Measurements from ENCODE around the gene CCDC91.

Gene CCDC91, protein sequence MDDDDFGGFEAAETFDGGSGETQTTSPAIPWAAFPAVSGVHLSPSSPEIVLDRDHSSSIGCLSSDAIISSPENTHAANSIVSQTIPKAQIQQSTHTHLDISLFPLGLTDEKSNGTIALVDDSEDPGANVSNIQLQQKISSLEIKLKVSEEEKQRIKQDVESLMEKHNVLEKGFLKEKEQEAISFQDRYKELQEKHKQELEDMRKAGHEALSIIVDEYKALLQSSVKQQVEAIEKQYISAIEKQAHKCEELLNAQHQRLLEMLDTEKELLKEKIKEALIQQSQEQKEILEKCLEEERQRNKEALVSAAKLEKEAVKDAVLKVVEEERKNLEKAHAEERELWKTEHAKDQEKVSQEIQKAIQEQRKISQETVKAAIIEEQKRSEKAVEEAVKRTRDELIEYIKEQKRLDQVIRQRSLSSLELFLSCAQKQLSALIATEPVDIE

GRCh38 chr12:28190321-28191050, at the start of gene CCDC91:
TSS of gene CCDC91 (plus strand) at chr12:28190456. CDS start at chr12:28257216, 66,760 bp downstream.
- peak; percentile 93 for DNase-seq

GRCh38 chr12:28144059-28144458, 46.2 kb upstream of the CCDC91 start:
- no peak for DNase-seq

GRCh38 chr12:28144532-28144931, 45.7 kb upstream of the CCDC91 start:
- DNase-seq: no peak

- DNase-seq: no peak
Observed at GRCh38 chr12:28145216-28145615, 45.0 kb upstream of the CCDC91 start.

- DNase-seq: no peak
Observed at GRCh38 chr12:28149279-28149678, 41.0 kb upstream of the CCDC91 start.

DNA sequence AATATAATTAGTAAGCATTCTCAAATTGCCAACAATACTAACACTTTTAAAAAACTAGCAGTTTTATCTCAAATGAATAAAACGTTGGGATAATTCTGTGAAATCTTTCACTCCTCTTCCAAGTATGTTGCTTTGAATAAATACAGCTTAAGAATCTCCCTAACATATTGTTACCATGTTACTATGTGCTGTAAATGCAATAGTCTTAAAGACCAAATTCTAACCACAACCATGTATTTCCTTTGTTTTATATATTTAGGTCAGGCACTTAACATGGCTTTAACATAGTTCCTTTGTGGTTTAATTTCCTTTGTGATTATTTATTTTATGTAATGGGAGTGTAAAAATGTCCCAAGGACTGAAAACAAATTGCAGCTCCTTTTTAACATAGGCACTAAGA, 33.9 kb upstream of the CCDC91 start:
- DNase-seq: no peak

DNA sequence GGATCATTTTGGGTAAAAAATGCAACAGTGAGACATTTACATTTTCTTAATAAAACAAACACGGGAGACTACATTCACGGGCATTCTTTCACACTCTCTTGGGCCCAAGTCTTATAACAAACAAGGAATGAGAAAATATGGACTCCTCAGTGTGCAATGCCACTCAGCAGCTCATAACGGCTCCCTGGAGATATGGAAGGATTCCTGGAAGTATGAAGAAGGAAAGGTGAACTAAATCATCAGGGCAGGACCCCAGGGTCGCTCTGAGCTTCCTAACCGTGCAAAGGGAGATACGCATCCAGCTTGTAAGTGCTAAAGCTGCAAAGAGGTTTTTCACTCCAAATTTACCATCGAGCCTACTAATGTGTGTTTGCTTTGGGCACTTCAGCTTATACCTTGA, 33.5 kb upstream of the CCDC91 start:
- DNase-seq: no peak

- DNase-seq: no peak
Observed at GRCh38 chr12:28158353-28158752, 31.9 kb upstream of the CCDC91 start.

- DNase-seq: no peak
Observed at GRCh38 chr12:28159688-28160087, 30.6 kb upstream of the CCDC91 start.

- no peak for DNase-seq
Observed at GRCh38 chr12:28161697-28162096, 28.6 kb upstream of the CCDC91 start.

DNA sequence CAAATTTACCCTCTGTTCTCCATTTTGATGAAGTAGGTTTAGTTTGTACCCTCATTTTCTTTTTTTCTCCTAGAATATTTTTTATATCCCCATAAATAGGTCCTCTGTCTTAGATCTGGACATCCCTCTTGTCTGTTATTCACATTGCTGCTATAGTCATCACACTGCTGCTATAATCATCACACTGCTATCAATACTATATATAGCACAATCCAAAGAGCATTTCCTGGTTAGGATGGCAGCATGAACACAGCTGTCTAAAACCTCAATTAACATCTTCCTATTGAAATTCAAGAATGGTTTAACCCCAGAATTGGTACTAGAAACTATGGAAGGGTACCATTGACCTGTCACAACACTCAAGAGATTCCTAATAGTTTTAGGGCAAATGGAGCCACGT, 27.6 kb upstream of the CCDC91 start:
- DNase-seq: no peak

- DNase-seq: no peak
Observed at GRCh38 chr12:28164644-28165275, 25.5 kb upstream of the CCDC91 start.

- DNase-seq: no peak
Observed at GRCh38 chr12:28167981-28168485, 22.2 kb upstream of the CCDC91 start.

GRCh38 chr12:28171356-28172060, 18.7 kb upstream of the CCDC91 start:
- DNase-seq: no peak

GRCh38 chr12:28172434-28173030, 17.7 kb upstream of the CCDC91 start:
- DNase-seq: no peak

- no peak for DNase-seq
Observed at GRCh38 chr12:28173440-28173839, 16.8 kb upstream of the CCDC91 start.

DNA sequence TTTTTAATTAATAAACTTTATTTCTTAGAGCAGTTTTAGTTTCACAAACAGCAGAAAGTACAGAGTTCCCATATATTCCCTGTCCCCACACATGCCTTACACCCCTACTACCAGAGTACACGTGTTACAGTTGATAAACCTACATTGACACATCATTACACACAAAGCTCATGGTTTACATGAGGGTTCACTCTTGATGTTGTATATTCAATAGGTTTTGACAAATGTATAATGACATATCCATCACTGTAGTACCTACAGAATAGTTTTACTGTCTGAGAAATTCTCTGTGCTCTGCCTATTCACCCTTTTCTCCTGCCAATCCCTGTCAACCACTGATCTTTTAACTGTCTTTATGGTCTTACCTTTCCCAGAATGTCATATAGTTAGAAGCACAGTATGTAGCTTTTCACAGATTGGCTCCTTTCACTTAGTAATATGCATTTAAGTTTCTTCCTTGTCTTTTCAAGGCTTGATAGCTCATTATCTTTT, 15.1 kb upstream of the CCDC91 start:
- DNase-seq: no peak

- DNase-seq: no peak
Observed at GRCh38 chr12:28176295-28176694, 14.0 kb upstream of the CCDC91 start.

DNA sequence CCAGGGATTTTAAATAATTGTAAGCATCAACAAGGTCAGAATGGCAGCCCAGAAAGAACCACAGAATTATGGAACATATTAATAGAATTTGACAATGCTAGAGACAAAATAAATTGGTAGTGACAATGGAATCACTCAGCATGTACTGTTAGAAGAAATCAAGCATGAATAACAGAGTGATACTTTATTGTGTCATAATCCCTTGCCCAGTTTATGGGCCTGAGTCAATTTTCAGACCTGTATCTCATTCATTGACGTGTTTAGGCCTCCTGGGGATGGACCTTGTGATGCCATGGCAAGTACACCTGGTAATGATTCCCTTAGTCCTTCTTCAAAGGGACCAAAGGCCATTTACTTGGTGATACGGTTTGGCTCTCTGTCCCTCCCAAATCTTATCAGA, 12.8 kb upstream of the CCDC91 start:
- DNase-seq: no peak

DNA sequence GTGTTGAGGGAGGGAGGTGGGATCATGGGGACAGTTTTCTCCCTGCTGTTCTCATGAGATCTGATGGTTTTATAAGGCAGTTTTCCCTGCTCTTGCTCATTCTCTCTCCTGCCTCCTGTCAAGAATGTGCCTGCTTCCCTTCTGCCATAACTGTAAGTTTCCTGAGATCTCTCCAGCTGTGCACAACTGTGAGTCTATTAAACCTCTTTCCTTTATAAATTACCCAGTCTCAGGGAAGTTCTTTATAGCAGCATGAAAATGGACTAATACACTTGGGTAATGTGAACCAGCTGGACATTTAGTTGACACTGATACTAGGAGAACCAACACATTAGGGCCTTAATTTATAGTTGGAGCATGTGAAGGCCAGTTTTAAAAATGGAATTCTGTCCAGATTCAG, 12.4 kb upstream of the CCDC91 start:
- no peak for DNase-seq

DNA sequence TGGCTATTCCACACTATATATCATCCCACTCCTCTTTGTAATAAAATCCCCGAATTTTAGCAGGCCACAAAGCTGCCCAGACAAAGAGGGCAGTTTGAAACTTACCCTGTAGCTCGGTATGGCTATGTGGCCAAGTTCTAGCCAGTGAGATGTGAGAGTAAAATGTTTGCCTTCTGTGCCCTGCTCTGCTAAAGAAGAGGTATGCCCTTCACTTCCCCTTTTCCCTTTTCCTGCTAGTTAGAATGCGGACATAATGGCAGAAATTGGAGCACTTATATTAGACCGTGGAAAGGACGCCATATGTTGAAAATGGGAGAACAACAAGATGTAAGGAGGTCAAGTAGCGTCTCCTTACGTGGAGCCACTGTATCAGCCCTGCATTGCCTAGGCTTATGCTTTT, 11.5 kb upstream of the CCDC91 start:
- no peak for DNase-seq

- no peak for DNase-seq
Observed at GRCh38 chr12:28180786-28181185, 9.5 kb upstream of the CCDC91 start.

Measured in retina (tissue), 1 donor.